ENCODE results near the gene JMJD1C.

DNA sequence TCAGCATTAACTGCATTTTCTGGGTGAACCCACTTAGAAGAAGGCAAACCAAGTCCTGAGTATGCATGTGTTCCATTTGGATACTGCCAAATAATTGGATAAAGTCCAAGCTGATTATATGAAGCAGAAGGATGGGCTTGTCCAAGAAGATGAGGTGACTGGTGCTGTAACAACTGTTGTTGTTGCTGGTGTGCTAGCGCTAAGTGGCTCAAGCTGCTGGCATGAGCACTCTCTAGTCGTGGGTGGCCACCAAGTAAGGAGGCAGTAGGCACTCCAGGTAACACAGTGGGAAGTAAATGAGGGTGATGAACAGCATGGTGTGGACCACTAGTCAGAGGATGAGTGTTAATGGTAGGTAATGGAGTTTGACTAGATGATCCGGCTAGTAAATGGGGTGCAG is 252.3 kb downstream of the JMJD1C start:
- TF ChIP-seq, protein P1, sequence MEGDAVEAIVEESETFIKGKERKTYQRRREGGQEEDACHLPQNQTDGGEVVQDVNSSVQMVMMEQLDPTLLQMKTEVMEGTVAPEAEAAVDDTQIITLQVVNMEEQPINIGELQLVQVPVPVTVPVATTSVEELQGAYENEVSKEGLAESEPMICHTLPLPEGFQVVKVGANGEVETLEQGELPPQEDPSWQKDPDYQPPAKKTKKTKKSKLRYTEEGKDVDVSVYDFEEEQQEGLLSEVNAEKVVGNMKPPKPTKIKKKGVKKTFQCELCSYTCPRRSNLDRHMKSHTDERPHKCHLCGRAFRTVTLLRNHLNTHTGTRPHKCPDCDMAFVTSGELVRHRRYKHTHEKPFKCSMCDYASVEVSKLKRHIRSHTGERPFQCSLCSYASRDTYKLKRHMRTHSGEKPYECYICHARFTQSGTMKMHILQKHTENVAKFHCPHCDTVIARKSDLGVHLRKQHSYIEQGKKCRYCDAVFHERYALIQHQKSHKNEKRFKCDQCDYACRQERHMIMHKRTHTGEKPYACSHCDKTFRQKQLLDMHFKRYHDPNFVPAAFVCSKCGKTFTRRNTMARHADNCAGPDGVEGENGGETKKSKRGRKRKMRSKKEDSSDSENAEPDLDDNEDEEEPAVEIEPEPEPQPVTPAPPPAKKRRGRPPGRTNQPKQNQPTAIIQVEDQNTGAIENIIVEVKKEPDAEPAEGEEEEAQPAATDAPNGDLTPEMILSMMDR (IDR thresholded peaks at IDR 0.05), result no peak
- no peak for TF ChIP-seq POLR2A (IDR thresholded peaks at IDR 0.05)
